ENCODE measurements around the gene STXBP5.

DNA sequence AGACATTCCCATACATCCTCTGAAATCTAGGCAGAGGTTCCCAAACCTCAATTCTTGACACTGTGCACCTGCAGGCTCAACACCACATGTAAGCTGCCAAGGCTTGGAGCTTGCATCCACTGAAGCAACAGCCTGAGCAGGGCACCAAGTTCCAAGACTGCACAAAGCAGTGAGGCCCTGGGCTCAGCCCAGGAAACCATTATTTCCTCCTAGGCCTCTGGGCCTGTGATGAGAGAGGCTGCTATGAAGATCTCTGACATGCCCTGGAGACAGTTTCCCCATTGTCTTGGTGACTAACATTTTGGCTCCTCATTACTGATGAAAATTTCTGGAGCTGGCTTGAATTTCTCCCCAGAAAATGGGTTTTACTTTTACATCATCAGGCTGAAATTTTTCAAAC lies 196.8 kb downstream of the STXBP5 start:
- TF ChIP-seq, protein P1, sequence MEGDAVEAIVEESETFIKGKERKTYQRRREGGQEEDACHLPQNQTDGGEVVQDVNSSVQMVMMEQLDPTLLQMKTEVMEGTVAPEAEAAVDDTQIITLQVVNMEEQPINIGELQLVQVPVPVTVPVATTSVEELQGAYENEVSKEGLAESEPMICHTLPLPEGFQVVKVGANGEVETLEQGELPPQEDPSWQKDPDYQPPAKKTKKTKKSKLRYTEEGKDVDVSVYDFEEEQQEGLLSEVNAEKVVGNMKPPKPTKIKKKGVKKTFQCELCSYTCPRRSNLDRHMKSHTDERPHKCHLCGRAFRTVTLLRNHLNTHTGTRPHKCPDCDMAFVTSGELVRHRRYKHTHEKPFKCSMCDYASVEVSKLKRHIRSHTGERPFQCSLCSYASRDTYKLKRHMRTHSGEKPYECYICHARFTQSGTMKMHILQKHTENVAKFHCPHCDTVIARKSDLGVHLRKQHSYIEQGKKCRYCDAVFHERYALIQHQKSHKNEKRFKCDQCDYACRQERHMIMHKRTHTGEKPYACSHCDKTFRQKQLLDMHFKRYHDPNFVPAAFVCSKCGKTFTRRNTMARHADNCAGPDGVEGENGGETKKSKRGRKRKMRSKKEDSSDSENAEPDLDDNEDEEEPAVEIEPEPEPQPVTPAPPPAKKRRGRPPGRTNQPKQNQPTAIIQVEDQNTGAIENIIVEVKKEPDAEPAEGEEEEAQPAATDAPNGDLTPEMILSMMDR (IDR thresholded peaks at IDR 0.05): no peak
- TF ChIP-seq POLR2A (IDR thresholded peaks at IDR 0.05): no peak

Data from thyroid gland (tissue), 4 donors.